Measurements from ENCODE around the gene PAXX. TPM values are rescaled to one million over a fixed set of nuclear protein-coding genes. Genes with fewer than 3 reads are reported as not detected.

PAXX gene
- total RNA-seq, 4 donors from 2014 or later = 65.7 to 142 (median 68.9) TPM

- Histone ChIP-seq H3K4me1 (peaks cover 0 to 27% (median 8%) of the 10 kb centered on the region in 4 donors), H3K4me3 (no peak overlapping the region), H3K9me3 (peaks cover 0 to 4% (median 0%) of the 10 kb centered on the region in 4 donors), H3K36me3 (peaks cover 0 to 79% (median 13%) of the 10 kb centered on the region in 3 donors), H3K27ac (no peak overlapping the region), H3K27me3 (no peaks in the 10 kb centered on the region)
- no peak for DNase-seq (ENCODE audit: low spot score in 2 of 2)
- no peak for TF ChIP-seq EP300 (IDR thresholded peaks at IDR 0.05)
- WGBS, 2 donors = 92 to 99% methylated on average over 9 of the region's 18 CpGs
Measured at GRCh38 chr9:137009217-137009616, 17.0 kb downstream of the PAXX start.

GRCh38 chr9:137009938-137010732 is 17.9 kb downstream of the PAXX start:
- H3K36me3 ChIP-seq = peaks cover 0 to 88% (median 16%) of the 10 kb centered on the region in 3 donors
- no peaks in the 10 kb centered on the region for H3K9me3 ChIP-seq
- no peak overlapping the region for H3K4me3 ChIP-seq
- H3K4me1 ChIP-seq = peaks cover 0 to 27% (median 8%) of the 10 kb centered on the region in 4 donors
- no peaks in the 10 kb centered on the region for H3K27me3 ChIP-seq
- DNase-seq (ENCODE audit: low spot score in 2 of 2) = no peak
- peak overlapping the region in 1 of 4 donors; percentile 16 for H3K27ac ChIP-seq
- WGBS, 2 donors = 94% methylated on average over 15 to 26 of the region's 49 CpGs
- no peak for TF ChIP-seq CTCF (IDR thresholded peaks at IDR 0.05)
- TF ChIP-seq POLR2A (IDR thresholded peaks at IDR 0.05) = no peak
- TF ChIP-seq EP300 (IDR thresholded peaks at IDR 0.05) = no peak

GRCh38 chr9:137011156-137011555 is 18.9 kb downstream of the PAXX start:
- 94 to 95% methylated on average over 24 of the region's 24 CpGs for WGBS, 2 donors
- Histone ChIP-seq H3K4me3 (no peak overlapping the region), H3K27ac (no peak overlapping the region), H3K4me1 (peaks cover 0 to 22% (median 5%) of the 10 kb centered on the region in 4 donors), H3K36me3 (peaks cover 0 to 98% (median 26%) of the 10 kb centered on the region in 3 donors), H3K9me3 (no peaks in the 10 kb centered on the region), H3K27me3 (no peaks in the 10 kb centered on the region)
- TF ChIP-seq EP300 (IDR thresholded peaks at IDR 0.05) = no peak
- no peak for TF ChIP-seq CTCF (IDR thresholded peaks at IDR 0.05)
- no peak for TF ChIP-seq POLR2A (IDR thresholded peaks at IDR 0.05)
- no peak for DNase-seq (ENCODE audit: low spot score in 2 of 2)

- no peaks in the 10 kb centered on the region for H3K27me3 ChIP-seq
- no peak overlapping the region for H3K4me3 ChIP-seq
- TF ChIP-seq POLR2A (IDR thresholded peaks at IDR 0.05) = no peak
- TF ChIP-seq EP300 (IDR thresholded peaks at IDR 0.05) = no peak
- TF ChIP-seq CTCF (IDR thresholded peaks at IDR 0.05) = no peak
- no peaks in the 10 kb centered on the region for H3K9me3 ChIP-seq
- peaks cover 0 to 12% (median 0%) of the 10 kb centered on the region in 4 donors for H3K4me1 ChIP-seq
- WGBS, 2 donors = 88 to 90% methylated on average over 37 to 38 of the region's 39 CpGs
- H3K36me3 ChIP-seq = peaks cover 0 to 100% (median 26%) of the 10 kb centered on the region in 3 donors
- DNase-seq (ENCODE audit: low spot score in 2 of 2) = no peak
- H3K27ac ChIP-seq = no peak overlapping the region
Measured at GRCh38 chr9:137011907-137012675, 19.9 kb downstream of the PAXX start.

GRCh38 chr9:137012694-137013570 is 20.7 kb downstream of the PAXX start:
- Histone ChIP-seq H3K4me1 (peaks cover 0 to 4% (median 0%) of the 10 kb centered on the region in 4 donors), H3K4me3 (no peak overlapping the region), H3K36me3 (peaks cover 4 to 100% (median 26%) of the 10 kb centered on the region in 3 donors), H3K27ac (peak overlapping the region in 1 of 4 donors; percentile 14), H3K27me3 (no peaks in the 10 kb centered on the region), H3K9me3 (no peaks in the 10 kb centered on the region)
- WGBS, 2 donors = 88 to 91% methylated on average over 36 to 44 of the region's 67 CpGs
- TF ChIP-seq EP300 (IDR thresholded peaks at IDR 0.05) = no peak
- no peak for TF ChIP-seq CTCF (IDR thresholded peaks at IDR 0.05)
- TF ChIP-seq POLR2A (IDR thresholded peaks at IDR 0.05) = no peak
- DNase-seq (ENCODE audit: low spot score in 2 of 2) = no peak

Measured in tibial nerve (tissue), 4 donors.